Thyroid gland (tissue), 4 donors: ENCODE data around the gene EPPIN.

Source experiments
- POLR2A ChIP-seq, 2 donors: fragments of 450-650 bp; IDR thresholded peaks; one replicate each; pipeline ENCODE4 v1.6.1; 2017; ENCODE audit warnings: antibody characterized with exemption in 2 of 2, mild to moderate bottlenecking in 2 of 2, moderate library complexity in 1 of 2
- TF ChIP-seq, protein P1 (sequence below), 6 experiments: fragments of 200-600 bp in 3 of 6; fragments of 450-650 bp in 3 of 6; sonication (generic) in 3 of 6; IDR thresholded peaks; one replicate each; pipeline ENCODE4 v1.5.1; 2016 to 2019; ENCODE audit warnings: antibody characterized with exemption in 6 of 6, mild to moderate bottlenecking in 2 of 6, inconsistent platforms in 1 of 6, moderate library complexity in 1 of 6

DNA sequence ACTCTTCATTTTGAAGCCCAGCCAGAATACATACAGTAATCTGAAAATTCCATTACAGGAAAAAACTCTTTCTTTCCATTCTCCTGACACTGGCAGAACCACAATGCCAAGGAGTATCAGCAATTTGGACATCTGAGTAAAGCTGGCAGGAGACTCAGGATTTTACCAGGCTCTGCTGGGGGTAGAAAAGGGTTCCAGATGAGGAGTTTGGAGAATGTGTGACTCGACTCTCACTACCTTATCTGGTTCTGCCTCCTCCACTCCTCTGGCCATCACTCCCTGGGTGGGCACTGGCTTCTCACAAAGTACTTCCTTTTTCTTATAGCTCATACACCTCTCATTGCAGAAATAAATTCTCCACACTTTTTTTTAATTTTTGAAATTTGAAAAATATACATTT, 42.5 kb upstream of the EPPIN start:
- TF ChIP-seq, protein P1, sequence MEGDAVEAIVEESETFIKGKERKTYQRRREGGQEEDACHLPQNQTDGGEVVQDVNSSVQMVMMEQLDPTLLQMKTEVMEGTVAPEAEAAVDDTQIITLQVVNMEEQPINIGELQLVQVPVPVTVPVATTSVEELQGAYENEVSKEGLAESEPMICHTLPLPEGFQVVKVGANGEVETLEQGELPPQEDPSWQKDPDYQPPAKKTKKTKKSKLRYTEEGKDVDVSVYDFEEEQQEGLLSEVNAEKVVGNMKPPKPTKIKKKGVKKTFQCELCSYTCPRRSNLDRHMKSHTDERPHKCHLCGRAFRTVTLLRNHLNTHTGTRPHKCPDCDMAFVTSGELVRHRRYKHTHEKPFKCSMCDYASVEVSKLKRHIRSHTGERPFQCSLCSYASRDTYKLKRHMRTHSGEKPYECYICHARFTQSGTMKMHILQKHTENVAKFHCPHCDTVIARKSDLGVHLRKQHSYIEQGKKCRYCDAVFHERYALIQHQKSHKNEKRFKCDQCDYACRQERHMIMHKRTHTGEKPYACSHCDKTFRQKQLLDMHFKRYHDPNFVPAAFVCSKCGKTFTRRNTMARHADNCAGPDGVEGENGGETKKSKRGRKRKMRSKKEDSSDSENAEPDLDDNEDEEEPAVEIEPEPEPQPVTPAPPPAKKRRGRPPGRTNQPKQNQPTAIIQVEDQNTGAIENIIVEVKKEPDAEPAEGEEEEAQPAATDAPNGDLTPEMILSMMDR (IDR thresholded peaks at IDR 0.05) = no peak
- TF ChIP-seq POLR2A (IDR thresholded peaks at IDR 0.05) = no peak
